Endothelial cell of umbilical vein (primary cell): ENCODE data around the gene OGG1.

Source experiments
- EZH2 ChIP-seq: IDR thresholded peaks from 2 replicates; pipeline ENCODE4 v1.6.1; 2012; ENCODE audit warnings: borderline replicate concordance, low read depth, mild to moderate bottlenecking, moderate library complexity, low read length, inconsistent platforms; ENCODE audit not compliant: severe bottlenecking
- FOS ChIP-seq: IDR thresholded peaks from 2 replicates; pipeline ENCODE4 v1.6.1; 2011; ENCODE audit warnings: mild to moderate bottlenecking, low read length, moderate library complexity, borderline replicate concordance; ENCODE audit not compliant: insufficient read depth
- JUN ChIP-seq: IDR thresholded peaks from 2 replicates; pipeline ENCODE4 v1.6.1; 2011; ENCODE audit warnings: borderline replicate concordance, low read depth; ENCODE audit not compliant: insufficient read length, insufficient read depth
- MYC ChIP-seq: IDR thresholded peaks from one replicate; pipeline ENCODE4 v1.6.1; 2011; ENCODE audit warnings: mild to moderate bottlenecking, low read depth, low read length
- POLR2A ChIP-seq: IDR thresholded peaks from 2 replicates; pipeline ENCODE4 v1.6.1; 2012; ENCODE audit warnings: low read depth, mild to moderate bottlenecking, control low read depth, low read length
- POLR2AphosphoS5 ChIP-seq: IDR thresholded peaks from 2 replicates; pipeline ENCODE4 v1.6.1; 2012; ENCODE audit warnings: low read depth, mild to moderate bottlenecking, control low read depth, low read length, moderate library complexity; ENCODE audit not compliant: insufficient read depth
- TF ChIP-seq, protein P1 (sequence below), 2 donors: IDR thresholded peaks; 1 replicate in 1 of 2; 2 replicates in 1 of 2; pipeline ENCODE4 v1.5.1; 2011; ENCODE audit warnings: low read length in 2 of 2, mild to moderate bottlenecking in 2 of 2, moderate library complexity in 2 of 2, control low read depth in 1 of 2, inconsistent platforms in 1 of 2, low read depth in 1 of 2; ENCODE audit not compliant: insufficient read depth in 1 of 2; ENCODE audit errors: extremely low read depth in 1 of 2
- TF ChIP-seq, protein P2 (sequence below): IDR thresholded peaks from 2 replicates; pipeline ENCODE4 v1.6.1; 2011; ENCODE audit not compliant: insufficient read depth, insufficient read length

DNA sequence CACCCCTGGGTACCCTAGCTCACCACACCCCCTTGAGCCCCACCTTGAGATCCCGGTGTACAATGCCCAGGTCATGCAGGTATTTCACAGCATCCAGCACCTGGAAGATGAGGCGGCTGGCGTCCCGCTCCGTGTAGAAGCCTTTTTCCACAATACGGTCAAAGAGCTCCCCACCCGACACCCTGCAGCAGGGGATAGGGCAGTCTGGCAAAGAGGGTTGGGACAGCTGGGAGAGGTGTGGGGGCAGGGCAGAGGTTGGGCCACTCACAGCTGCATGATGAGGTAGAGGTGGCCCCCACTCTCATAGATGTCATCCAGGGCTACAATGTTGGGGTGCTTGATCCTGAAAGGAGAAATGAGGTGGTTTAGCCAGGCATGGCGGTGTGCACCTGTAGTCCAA is 13.1 kb downstream of the OGG1 start:
- TF ChIP-seq EZH2 (no peak), POLR2A (no peak), MYC (no peak), POLR2AphosphoS5 (no peak), FOS (no peak), JUN (no peak)
- TF ChIP-seq, protein P1, sequence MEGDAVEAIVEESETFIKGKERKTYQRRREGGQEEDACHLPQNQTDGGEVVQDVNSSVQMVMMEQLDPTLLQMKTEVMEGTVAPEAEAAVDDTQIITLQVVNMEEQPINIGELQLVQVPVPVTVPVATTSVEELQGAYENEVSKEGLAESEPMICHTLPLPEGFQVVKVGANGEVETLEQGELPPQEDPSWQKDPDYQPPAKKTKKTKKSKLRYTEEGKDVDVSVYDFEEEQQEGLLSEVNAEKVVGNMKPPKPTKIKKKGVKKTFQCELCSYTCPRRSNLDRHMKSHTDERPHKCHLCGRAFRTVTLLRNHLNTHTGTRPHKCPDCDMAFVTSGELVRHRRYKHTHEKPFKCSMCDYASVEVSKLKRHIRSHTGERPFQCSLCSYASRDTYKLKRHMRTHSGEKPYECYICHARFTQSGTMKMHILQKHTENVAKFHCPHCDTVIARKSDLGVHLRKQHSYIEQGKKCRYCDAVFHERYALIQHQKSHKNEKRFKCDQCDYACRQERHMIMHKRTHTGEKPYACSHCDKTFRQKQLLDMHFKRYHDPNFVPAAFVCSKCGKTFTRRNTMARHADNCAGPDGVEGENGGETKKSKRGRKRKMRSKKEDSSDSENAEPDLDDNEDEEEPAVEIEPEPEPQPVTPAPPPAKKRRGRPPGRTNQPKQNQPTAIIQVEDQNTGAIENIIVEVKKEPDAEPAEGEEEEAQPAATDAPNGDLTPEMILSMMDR (IDR thresholded peaks at IDR 0.05; ENCODE audit: extremely low read depth in 1 of 2, insufficient read depth in 1 of 2, low read depth in 1 of 2, low read length in 2 of 2), result no peak
- TF ChIP-seq, protein P2, sequence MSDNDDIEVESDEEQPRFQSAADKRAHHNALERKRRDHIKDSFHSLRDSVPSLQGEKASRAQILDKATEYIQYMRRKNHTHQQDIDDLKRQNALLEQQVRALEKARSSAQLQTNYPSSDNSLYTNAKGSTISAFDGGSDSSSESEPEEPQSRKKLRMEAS, result no peak
